ENCODE measurements around the gene CCR6. TPM values are rescaled to one million over a fixed set of nuclear protein-coding genes. Genes with fewer than 3 reads are reported as not detected.
A peak's percentile ranks its signal among the peaks of the same experiment; 100 is the strongest.

CCR6 gene
- total and polyA plus RNA-seq, 2 of the 8 experiments (the other 6 are each of a cell fraction or from before 2014, with no cell fraction given): 0.06 TPM; not detected in 1

DNA sequence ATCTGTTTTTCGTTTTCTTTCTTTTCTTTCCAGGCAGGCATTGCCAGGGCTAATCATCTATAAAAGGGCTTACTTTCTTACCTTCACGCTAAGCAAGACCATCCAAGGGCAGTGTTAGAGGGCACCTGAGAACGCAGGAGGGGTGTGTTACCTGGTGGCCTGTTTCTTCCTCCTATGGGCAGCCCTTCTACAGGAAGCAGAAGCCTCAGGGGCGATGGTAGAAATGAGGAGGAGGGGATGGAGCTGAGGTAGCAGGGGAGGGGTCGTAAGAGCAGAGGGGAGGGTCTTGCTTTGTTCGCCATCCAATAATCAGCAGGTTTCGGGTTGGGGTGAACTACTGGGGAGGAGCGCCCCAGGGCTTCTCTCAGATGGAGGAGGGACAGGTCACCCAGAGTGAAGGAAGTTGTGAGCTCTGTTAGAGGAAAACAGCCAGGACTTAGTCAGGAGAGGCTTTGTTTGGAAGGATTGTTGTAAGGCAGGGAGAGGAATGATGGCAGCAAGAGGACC, 1.5 kb upstream of the CCR6 start:
- no peak for DNase-seq (ENCODE audit: low read depth in 1 of 2, low spot score in 2 of 2)
- Histone ChIP-seq H3K23me2 (ENCODE audit: low read depth, low read length) (no peaks in the 10 kb centered on the region), H4K5ac (ENCODE audit: insufficient read length, low read depth, low read length) (no peak overlapping the region), H3K27ac (ENCODE audit: low read depth, low read length) (no peak overlapping the region), H2BK12ac (ENCODE audit: low read depth, low read length) (0 out of 2 replicates have a peak overlapping the region, but pooled peaks have one; percentile 20), H2AK5ac (ENCODE audit: low read depth, low read length) (no peak overlapping the region), H3K23ac (ENCODE audit: insufficient read length) (no peak overlapping the region), H3K4me1 (replicated peaks in 1 of 4; ENCODE audit: control insufficient read depth in 3 of 4, insufficient read depth in 4 of 4, low read length in 3 of 4) (peaks cover 0 to 2% (median 0%) of the 10 kb centered on the region in 4 experiments; a peak in 2 of 7 replicates), H2AFZ (ENCODE audit: low read length) (no peak overlapping the region), H4K91ac (replicated peaks; ENCODE audit: insufficient read length, low read length) (no peak overlapping the region), H4K20me1 (replicated peaks in 1 of 2; ENCODE audit: control insufficient read depth in 1 of 2, insufficient read depth in 2 of 2, low read length in 2 of 2) (no peaks in the 10 kb centered on the region), H2BK20ac (ENCODE audit: low read length) (no peak overlapping the region), H3K56ac (replicated peaks; ENCODE audit: insufficient read length, low read depth, low read length) (no peak overlapping the region), H3K4me3 (ENCODE audit: extremely low read depth in 1 of 4, insufficient read depth in 2 of 4, low read depth in 3 of 4, low read length in 4 of 4) (no peak overlapping the region), H2BK5ac (ENCODE audit: low read depth, low read length) (no peak overlapping the region), H3K14ac (ENCODE audit: insufficient read length) (no peak overlapping the region), H3K4ac (replicated peaks; ENCODE audit: insufficient read length, low read depth, low read length) (no peak overlapping the region), H2BK15ac (ENCODE audit: low read length) (no peak overlapping the region), H3K79me1 (ENCODE audit: low read depth, low read length) (no peaks in the 10 kb centered on the region), H3K9me3 (ENCODE audit: insufficient read depth in 2 of 2, low read depth in 1 of 2, low read length in 1 of 2) (peaks cover 0 to 6% of the 10 kb centered on the region in 2 experiments; a peak in 1 of 4 replicates), H2BK120ac (replicated peaks; ENCODE audit: low read depth, low read length) (no peak overlapping the region), H3K27me3 (replicated peaks in 1 of 4; ENCODE audit: control insufficient read depth in 3 of 4, extremely low read depth in 1 of 4, insufficient read depth in 3 of 4, low read length in 3 of 4) (no peaks in the 10 kb centered on the region), H3K79me2 (ENCODE audit: control insufficient read depth in 1 of 2, insufficient read depth in 2 of 2, low read length in 2 of 2) (no peaks in the 10 kb centered on the region), H4K8ac (ENCODE audit: extremely low read depth, insufficient read depth, low read length) (no peak overlapping the region), H3K36me3 (ENCODE audit: control insufficient read depth in 2 of 4, insufficient read depth in 4 of 4, low read length in 3 of 4) (no peaks in the 10 kb centered on the region), H3K9ac (replicated peaks in 1 of 4; ENCODE audit: extremely low read depth in 1 of 4, low read depth in 3 of 4, low read length in 3 of 4) (no peak overlapping the region), H3K4me2 (ENCODE audit: insufficient read depth in 1 of 2, low read depth in 2 of 2, low read length in 2 of 2) (no peak overlapping the region), H3K18ac (ENCODE audit: extremely low read depth, low read length) (no peak overlapping the region)
- TF ChIP-seq POLR2AphosphoS5 (IDR thresholded peaks at IDR 0.05; ENCODE audit: low read depth, low read length) (no peak), KDM5A (IDR thresholded peaks at IDR 0.05; ENCODE audit: low read length) (no peak), GTF2F1 (IDR thresholded peaks at IDR 0.05; ENCODE audit: borderline replicate concordance, low read depth, low read length) (no peak), BACH1 (IDR thresholded peaks at IDR 0.05; ENCODE audit: low read length) (no peak), MAFK (IDR thresholded peaks at IDR 0.05; ENCODE audit: low read depth, low read length) (no peak), CBX8 (IDR thresholded peaks at IDR 0.05; ENCODE audit: borderline replicate concordance, low read depth, low read length) (no peak), TCF12 (IDR thresholded peaks at IDR 0.05; ENCODE audit: low read depth, low read length) (no peak)
- TF ChIP-seq, protein P1, sequence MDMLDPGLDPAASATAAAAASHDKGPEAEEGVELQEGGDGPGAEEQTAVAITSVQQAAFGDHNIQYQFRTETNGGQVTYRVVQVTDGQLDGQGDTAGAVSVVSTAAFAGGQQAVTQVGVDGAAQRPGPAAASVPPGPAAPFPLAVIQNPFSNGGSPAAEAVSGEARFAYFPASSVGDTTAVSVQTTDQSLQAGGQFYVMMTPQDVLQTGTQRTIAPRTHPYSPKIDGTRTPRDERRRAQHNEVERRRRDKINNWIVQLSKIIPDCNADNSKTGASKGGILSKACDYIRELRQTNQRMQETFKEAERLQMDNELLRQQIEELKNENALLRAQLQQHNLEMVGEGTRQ (IDR thresholded peaks at IDR 0.05; ENCODE audit: low read length): no peak
- WGBS, 2 experiments (ENCODE audit: extremely low coverage in 1 of 2, insufficient coverage in 1 of 2, insufficient read length in 1 of 2, insufficient replicate concordance in 2 of 2, low coverage in 1 of 2, low lambda C conversion rate in 2 of 2, missing lambda C conversion rate in 1 of 2): 95% methylated on average over 8 of the region's 8 CpGs; no CpG with 5 or more reads in 1 of the 2 experiments
- CTCF ChIA-PET (ENCODE audit: partially characterized antibody): interaction anchor here (0.6 to 1.9 kb wide), 7 partner anchors 8 to 570 kb away, joined by 3 to 6 read pairs (median 3); no protein-coding TSS in a partner anchor
- POLR2A ChIA-PET (ENCODE audit: partially characterized antibody): no interaction called here
- FAIRE-seq: no peak

Data from H1 (cell line).